ENCODE data around the gene PRKCE. TPM values are rescaled to one million over a fixed set of nuclear protein-coding genes. Genes with fewer than 3 reads are reported as not detected.

The PRKCE gene
- total RNA-seq, 1 experiment from 2014 or later = 12.1 TPM

DNA sequence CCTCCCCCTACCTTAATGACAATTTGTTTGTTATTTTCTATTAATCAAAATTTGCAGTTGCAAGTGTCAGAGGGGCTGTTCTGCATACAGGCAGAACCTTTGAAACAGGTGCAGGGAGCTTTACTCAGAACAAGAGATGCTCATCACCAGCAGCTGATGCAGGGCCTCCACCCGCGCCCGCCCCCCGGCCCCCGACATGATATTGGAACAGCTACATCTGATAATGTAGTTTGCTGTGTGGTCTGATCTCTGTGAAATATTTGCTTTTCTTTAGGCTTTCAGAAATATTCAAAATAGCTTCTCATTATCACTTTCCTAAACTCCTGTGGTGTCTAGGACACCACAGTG, 130.0 kb downstream of the PRKCE start:
- intact Hi-C loops (cut with micrococcal nuclease) = no loop called here
- TF ChIP-seq, protein P1, sequence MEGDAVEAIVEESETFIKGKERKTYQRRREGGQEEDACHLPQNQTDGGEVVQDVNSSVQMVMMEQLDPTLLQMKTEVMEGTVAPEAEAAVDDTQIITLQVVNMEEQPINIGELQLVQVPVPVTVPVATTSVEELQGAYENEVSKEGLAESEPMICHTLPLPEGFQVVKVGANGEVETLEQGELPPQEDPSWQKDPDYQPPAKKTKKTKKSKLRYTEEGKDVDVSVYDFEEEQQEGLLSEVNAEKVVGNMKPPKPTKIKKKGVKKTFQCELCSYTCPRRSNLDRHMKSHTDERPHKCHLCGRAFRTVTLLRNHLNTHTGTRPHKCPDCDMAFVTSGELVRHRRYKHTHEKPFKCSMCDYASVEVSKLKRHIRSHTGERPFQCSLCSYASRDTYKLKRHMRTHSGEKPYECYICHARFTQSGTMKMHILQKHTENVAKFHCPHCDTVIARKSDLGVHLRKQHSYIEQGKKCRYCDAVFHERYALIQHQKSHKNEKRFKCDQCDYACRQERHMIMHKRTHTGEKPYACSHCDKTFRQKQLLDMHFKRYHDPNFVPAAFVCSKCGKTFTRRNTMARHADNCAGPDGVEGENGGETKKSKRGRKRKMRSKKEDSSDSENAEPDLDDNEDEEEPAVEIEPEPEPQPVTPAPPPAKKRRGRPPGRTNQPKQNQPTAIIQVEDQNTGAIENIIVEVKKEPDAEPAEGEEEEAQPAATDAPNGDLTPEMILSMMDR (IDR thresholded peaks at IDR 0.05; ENCODE audit: unreplicated experiment) = no peak
- ChIA-PET POLR2A (interaction anchor here (0.9 kb wide), 1 partner anchor 129 kb away, joined by 3 read pairs; no protein-coding TSS in a partner anchor), CTCF (interaction anchor here (1.0 kb wide), 1 partner anchor 131 kb away, joined by 3 read pairs; no protein-coding TSS in a partner anchor)
- no peak for DNase-seq (ENCODE audit: unreplicated experiment)
- Mint-ChIP-seq H3K4me3 (ENCODE audit: unreplicated experiment) (no peak overlapping the region), H3K36me3 (ENCODE audit: insufficient read depth, unreplicated experiment) (peaks cover 15% of the 10 kb centered on the region), H3K9me3 (ENCODE audit: unreplicated experiment) (no peaks in the 10 kb centered on the region), H3K27me3 (ENCODE audit: insufficient read depth, unreplicated experiment) (no peaks in the 10 kb centered on the region), H3K27ac (ENCODE audit: low read depth, unreplicated experiment) (no peak overlapping the region), H3K4me1 (ENCODE audit: insufficient read depth, unreplicated experiment) (peaks cover 7% of the 10 kb centered on the region)
- no TSS peak for BruUV-seq (replicated peaks)

GRCh38 chr2:45782436-45782835, 131.0 kb downstream of the PRKCE start:
- Mint-ChIP-seq H3K27me3 (ENCODE audit: insufficient read depth, unreplicated experiment) (no peaks in the 10 kb centered on the region), H3K36me3 (ENCODE audit: insufficient read depth, unreplicated experiment) (peaks cover 17% of the 10 kb centered on the region), H3K4me3 (ENCODE audit: unreplicated experiment) (no peak overlapping the region), H3K4me1 (ENCODE audit: insufficient read depth, unreplicated experiment) (peaks cover 7% of the 10 kb centered on the region), H3K9me3 (ENCODE audit: unreplicated experiment) (no peaks in the 10 kb centered on the region), H3K27ac (ENCODE audit: low read depth, unreplicated experiment) (no peak overlapping the region)
- ChIA-PET CTCF (interaction anchor here (0.7 kb wide), 1 partner anchor 159 kb away, joined by 4 read pairs; no protein-coding TSS in a partner anchor), POLR2A (interaction anchor here (1.0 kb wide), 1 partner anchor 34 kb away, joined by 3 read pairs; no protein-coding TSS in a partner anchor)
- no TSS peak for BruUV-seq (replicated peaks)
- TF ChIP-seq, protein P1 (IDR thresholded peaks at IDR 0.05; ENCODE audit: unreplicated experiment) = no peak
- DNase-seq (ENCODE audit: unreplicated experiment) = no peak
- intact Hi-C loops (cut with micrococcal nuclease) = no loop called here

- intact Hi-C loops (cut with micrococcal nuclease) = no loop called here
- Mint-ChIP-seq H3K9me3 (ENCODE audit: unreplicated experiment) (no peaks in the 10 kb centered on the region), H3K4me3 (ENCODE audit: unreplicated experiment) (no peak overlapping the region), H3K36me3 (ENCODE audit: insufficient read depth, unreplicated experiment) (peaks cover 17% of the 10 kb centered on the region), H3K4me1 (ENCODE audit: insufficient read depth, unreplicated experiment) (peaks cover 7% of the 10 kb centered on the region), H3K27ac (ENCODE audit: low read depth, unreplicated experiment) (no peak overlapping the region), H3K27me3 (ENCODE audit: insufficient read depth, unreplicated experiment) (no peaks in the 10 kb centered on the region)
- ChIA-PET POLR2A (interaction anchor here (1.0 kb wide), 1 partner anchor 33 kb away, joined by 3 read pairs; no protein-coding TSS in a partner anchor), CTCF (interaction anchor here (0.7 kb wide), 1 partner anchor 159 kb away, joined by 4 read pairs; no protein-coding TSS in a partner anchor)
- DNase-seq (ENCODE audit: unreplicated experiment) = no peak
- BruUV-seq (replicated peaks) = no TSS peak
- TF ChIP-seq, protein P1 (IDR thresholded peaks at IDR 0.05; ENCODE audit: unreplicated experiment) = no peak
Observed at GRCh38 chr2:45782986-45783385, 131.5 kb downstream of the PRKCE start.

DNA sequence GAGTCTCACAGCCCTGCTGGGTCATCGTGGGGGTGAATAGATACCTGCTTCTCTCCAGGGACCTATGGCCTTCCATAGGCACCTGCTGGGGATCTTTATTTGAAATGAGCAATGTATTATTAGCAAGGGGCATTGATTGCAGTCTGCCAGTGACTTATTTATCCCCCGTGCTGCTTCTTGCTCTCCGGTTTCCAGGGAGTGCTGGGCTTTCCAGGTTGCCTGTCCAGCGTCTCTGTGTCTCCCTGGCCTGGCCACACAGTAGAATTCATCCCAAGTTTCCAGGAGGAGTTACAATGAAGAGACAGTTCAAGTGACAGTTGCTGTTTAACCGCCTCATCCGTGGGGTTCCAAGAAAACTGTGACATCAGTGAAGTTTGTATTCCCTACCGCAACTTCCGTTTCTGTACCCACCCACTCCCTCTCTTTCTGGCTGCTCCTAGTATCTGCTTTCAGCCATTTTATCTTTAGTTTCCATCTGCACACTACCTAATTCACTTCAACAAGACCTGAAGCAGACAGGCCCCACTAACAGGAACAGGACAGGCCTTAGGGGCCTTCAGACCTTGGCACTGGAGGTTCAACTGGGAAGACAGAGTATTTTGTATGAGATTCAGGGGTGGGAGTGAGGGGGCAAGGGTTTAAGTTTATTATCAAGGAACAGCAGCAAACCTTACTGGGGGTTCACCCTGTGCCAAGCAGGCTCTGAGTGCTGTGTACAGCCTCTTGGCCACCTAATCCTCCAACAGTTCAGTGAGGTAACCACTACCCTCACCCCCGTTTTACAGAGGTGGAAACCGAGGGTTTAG, 134.8 kb downstream of the PRKCE start:
- no peak for DNase-seq (ENCODE audit: unreplicated experiment)
- Mint-ChIP-seq H3K9me3 (ENCODE audit: unreplicated experiment) (no peaks in the 10 kb centered on the region), H3K36me3 (ENCODE audit: insufficient read depth, unreplicated experiment) (peaks cover 7% of the 10 kb centered on the region), H3K27me3 (ENCODE audit: insufficient read depth, unreplicated experiment) (no peaks in the 10 kb centered on the region), H3K27ac (ENCODE audit: low read depth, unreplicated experiment) (no peak overlapping the region), H3K4me3 (ENCODE audit: unreplicated experiment) (no peak overlapping the region), H3K4me1 (ENCODE audit: insufficient read depth, unreplicated experiment) (no peaks in the 10 kb centered on the region)
- intact Hi-C loops (cut with micrococcal nuclease) = no loop called here
- ChIA-PET POLR2A (interaction anchor here (1.0 kb wide), 1 partner anchor 16 kb away, joined by 3 read pairs; no protein-coding TSS in a partner anchor), CTCF (interaction anchor here (1.3 kb wide), 1 partner anchor 8 kb away, joined by 7 read pairs; no protein-coding TSS in a partner anchor)
- TF ChIP-seq, protein P1 (IDR thresholded peaks at IDR 0.05; ENCODE audit: unreplicated experiment) = no peak
- BruUV-seq (replicated peaks) = no TSS peak

All from MCF 10A (cell line).